Measurements from ENCODE around the gene ESRRB. TPM values are rescaled to one million over a fixed set of nuclear protein-coding genes. Genes with fewer than 3 reads are reported as not detected.

Gene ESRRB
- polyA plus RNA-seq, 1 of the 3 experiments (the other 2 are of a cell fraction), result 0.05 TPM

DNA sequence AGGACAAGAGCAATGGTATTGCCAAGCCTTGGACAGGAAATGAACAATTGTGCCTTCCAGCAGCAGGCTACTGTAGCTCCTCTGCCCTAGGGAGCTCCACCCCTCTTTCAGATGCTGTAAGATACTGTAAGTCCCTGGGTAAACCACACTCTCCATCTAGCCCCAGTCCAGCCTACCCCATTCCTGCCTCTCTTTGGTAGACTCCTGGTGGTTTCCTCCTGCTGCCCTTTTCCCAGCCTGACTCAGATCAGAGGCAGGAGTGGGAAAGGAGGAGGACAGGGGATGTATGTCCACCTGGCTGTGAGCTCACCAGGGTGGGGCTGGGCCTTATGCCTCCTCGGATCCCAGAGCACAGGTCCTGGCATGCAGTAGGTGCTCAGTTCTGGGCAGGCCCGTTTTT lies 174.6 kb downstream of the ESRRB start:
- peaks cover 0 to 2% of the 10 kb centered on the region in 2 experiments; a peak in 1 of 4 replicates for H3K4me1 ChIP-seq (ENCODE audit: control insufficient read depth in 1 of 2, insufficient read depth in 2 of 2, low read depth in 1 of 2, low read length in 1 of 2)
- no peak overlapping the region for H3K27ac ChIP-seq (ENCODE audit: low read depth in 2 of 2, low read length in 1 of 2)
- no peaks in the 10 kb centered on the region for H3K36me3 ChIP-seq (replicated peaks in 1 of 2; ENCODE audit: control insufficient read depth in 1 of 2, insufficient read depth in 2 of 2, low read length in 1 of 2)
- H3F3A ChIP-seq (replicated peaks; ENCODE audit: insufficient read depth), result no peaks in the 10 kb centered on the region
- no peaks in the 10 kb centered on the region for H3K79me2 ChIP-seq (ENCODE audit: insufficient read depth)
- H3K9ac ChIP-seq, result no peak overlapping the region
- ChIA-PET CTCF (interaction anchor here (1.3 to 1.5 kb wide), 2 partner anchors 13 to 18 kb away, joined by 4 read pairs; no protein-coding TSS in a partner anchor), POLR2A (no interaction called here)
- no peaks in the 10 kb centered on the region for H3K27me3 ChIP-seq (ENCODE audit: insufficient read depth)
- no peak for DNase-seq
- no peaks in the 10 kb centered on the region for H3K9me2 ChIP-seq
- 53% methylated on average over 2 of the region's 2 CpGs for WGBS (ENCODE audit: low lambda C conversion rate)
- H3K9me3 ChIP-seq, result no peaks in the 10 kb centered on the region
- no peaks in the 10 kb centered on the region for H4K20me1 ChIP-seq (ENCODE audit: insufficient read depth)
- TF ChIP-seq FOSL2 (IDR thresholded peaks at IDR 0.05; ENCODE audit: borderline replicate concordance, low read depth) (no peak), GATA2 (CRISPR knock-in tag; IDR thresholded peaks at IDR 0.05) (no peak), SMC3 (IDR thresholded peaks at IDR 0.05; ENCODE audit: low read depth, low read length) (no peak), USF2 (IDR thresholded peaks at IDR 0.05; ENCODE audit: borderline replicate concordance, low read depth, low read length) (no peak), GABPA (IDR thresholded peaks at IDR 0.05; ENCODE audit: low read depth) (no peak), ELF1 (IDR thresholded peaks at IDR 0.05) (no peak), USF1 (IDR thresholded peaks at IDR 0.05; ENCODE audit: borderline replicate concordance, low read depth) (no peak), MEF2A (IDR thresholded peaks at IDR 0.05; ENCODE audit: borderline replicate concordance, low read depth) (no peak), NRF1 (IDR thresholded peaks at IDR 0.05; ENCODE audit: low read depth, low read length) (no peak), MXI1 (IDR thresholded peaks at IDR 0.05; ENCODE audit: low read depth, low read length) (no peak), YY1 (IDR thresholded peaks at IDR 0.05; ENCODE audit: low read depth) (no peak), FOXM1 (IDR thresholded peaks at IDR 0.05; ENCODE audit: low read depth) (no peak), TAF1 (IDR thresholded peaks at IDR 0.05; ENCODE audit: borderline replicate concordance, low read depth, low read length) (no peak)
- no peak overlapping the region for H3K4me2 ChIP-seq
- H2AFZ ChIP-seq (ENCODE audit: low read depth), result no peak overlapping the region
- H3K4me3 ChIP-seq (ENCODE audit: low read depth in 2 of 2, low read length in 1 of 2), result no peak overlapping the region

DNA sequence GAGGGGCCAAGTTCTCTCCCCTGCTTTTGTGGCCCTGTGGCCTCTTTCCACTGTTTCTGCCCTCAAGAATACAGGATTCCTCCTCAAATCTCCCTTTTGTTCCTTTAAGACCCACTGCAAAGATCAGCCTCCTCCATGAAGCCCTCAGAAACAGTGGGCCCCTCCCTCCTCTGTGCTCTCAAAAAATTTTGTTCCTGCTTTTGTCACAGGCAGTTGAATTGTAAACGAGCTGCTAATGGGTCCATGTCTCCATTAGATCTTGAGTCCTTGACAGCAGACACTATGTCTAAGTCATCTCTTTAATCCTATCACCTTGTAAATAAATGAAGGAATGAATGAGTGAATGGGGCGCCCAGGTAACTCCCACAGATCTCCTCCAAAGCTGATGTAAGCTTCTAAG lies 175.2 kb downstream of the ESRRB start:
- no peak for DNase-seq
- H3K79me2 ChIP-seq (ENCODE audit: insufficient read depth), result no peaks in the 10 kb centered on the region
- no peak overlapping the region for H3K9ac ChIP-seq
- CTCF ChIA-PET, result interaction anchor here (1.5 to 1.6 kb wide), 2 partner anchors 13 to 65 kb away, joined by 3 to 4 read pairs; no protein-coding TSS in a partner anchor
- no peaks in the 10 kb centered on the region for H3F3A ChIP-seq (replicated peaks; ENCODE audit: insufficient read depth)
- H3K36me3 ChIP-seq (replicated peaks in 1 of 2; ENCODE audit: control insufficient read depth in 1 of 2, insufficient read depth in 2 of 2, low read length in 1 of 2), result no peaks in the 10 kb centered on the region
- peaks cover 0 to 2% of the 10 kb centered on the region in 2 experiments; a peak in 1 of 4 replicates for H3K4me1 ChIP-seq (ENCODE audit: control insufficient read depth in 1 of 2, insufficient read depth in 2 of 2, low read depth in 1 of 2, low read length in 1 of 2)
- H3K27me3 ChIP-seq (ENCODE audit: insufficient read depth), result no peaks in the 10 kb centered on the region
- WGBS (ENCODE audit: low lambda C conversion rate), result 33% methylated on average over 2 of the region's 2 CpGs
- no peaks in the 10 kb centered on the region for H4K20me1 ChIP-seq (ENCODE audit: insufficient read depth)
- no peak for TF ChIP-seq GABPA (IDR thresholded peaks at IDR 0.05; ENCODE audit: low read depth)
- TF ChIP-seq RFX5 (IDR thresholded peaks at IDR 0.05; ENCODE audit: low read length), result no peak
- TF ChIP-seq ELF1 (IDR thresholded peaks at IDR 0.05), result no peak
- H3K4me3 ChIP-seq (ENCODE audit: low read depth in 2 of 2, low read length in 1 of 2), result no peak overlapping the region
- H3K4me2 ChIP-seq, result no peak overlapping the region
- H2AFZ ChIP-seq (ENCODE audit: low read depth), result no peak overlapping the region
- no peak overlapping the region for H3K27ac ChIP-seq (ENCODE audit: low read depth in 2 of 2, low read length in 1 of 2)
- no peaks in the 10 kb centered on the region for H3K9me2 ChIP-seq
- no peaks in the 10 kb centered on the region for H3K9me3 ChIP-seq
- POLR2A ChIA-PET, result no interaction called here

Other genes starting within 250 kb of the ESRRB start
- 17.7 and 28.5 TPM in 2 replicates for gene GPATCH2L, start 224.2 kb upstream of the ESRRB start, polyA plus RNA-seq (2012; rRNA removed)